Endothelial cell of umbilical vein (primary cell): Measurements from ENCODE around the gene ZDHHC14. TPM values are rescaled to one million over a fixed set of nuclear protein-coding genes. Genes with fewer than 3 reads are reported as not detected.

Experiments used
- BruUV-seq: library from RNA; stranded (reverse); fragments of 400-500 nt; replicated peaks from 2 replicates; lab custom pipeline; 2021; lab: Mats Ljungman, UMichigan
- CTCF ChIA-PET: fragments of 300-600, 350-600 bp; sonication (Branson Sonifier 250); formaldehyde crosslinking; loops from one replicate; lab custom pipeline; 2021; ENCODE audit warnings: antibody characterized with exemption, inconsistent platforms; lab: Charles Lee
- POLR2A ChIA-PET: fragments of 300-600, 350-600 bp; sonication (Branson Sonifier 250); formaldehyde crosslinking; loops from one replicate; lab custom pipeline; 2021; ENCODE audit warnings: antibody characterized with exemption, inconsistent platforms; lab: Charles Lee
- DNase-seq: peaks from one replicate; pipeline ENCODE4 v3.0.0-alpha.2; 2011; ENCODE audit warnings: low read depth, low spot score
- FAIRE-seq: peaks from 2 replicates; lab custom pipeline; 2011; peaks lifted over from hg19 to GRCh38; lab: Jason Lieb, UNC
- H2AFZ ChIP-seq: 2 replicates; pipeline ENCODE4 v1.6.0; 2012; ENCODE audit warnings: low read depth, low read length, control low read depth, inconsistent platforms
- H3K27ac ChIP-seq: 2 replicates; pipeline ENCODE4 v1.5.1; 2011; ENCODE audit warnings: low read depth, mild to moderate bottlenecking, control low read depth, low read length, moderate library complexity; ENCODE audit not compliant: insufficient read depth
- H3K27me3 ChIP-seq, 2 experiments: 2 replicates each; pipeline versions ENCODE4 v1.6.0 to v1.6.1; 2011; ENCODE audit warnings: low read length in 2 of 2, mixed read lengths in 1 of 2; ENCODE audit not compliant: control insufficient read depth in 2 of 2, insufficient read depth in 2 of 2
- H3K36me3 ChIP-seq, 2 experiments: 2 replicates in 1 of 2; 3 replicates in 1 of 2; pipeline ENCODE4 v1.5.1; 2011; ENCODE audit warnings: low read length in 2 of 2, mild to moderate bottlenecking in 1 of 2, moderate library complexity in 1 of 2; ENCODE audit not compliant: control insufficient read depth in 2 of 2, insufficient read depth in 2 of 2; ENCODE audit errors: extremely low read depth in 1 of 2
- H3K4me1 ChIP-seq: 3 replicates; pipeline ENCODE4 v1.5.1; 2011; ENCODE audit warnings: mild to moderate bottlenecking, low read length; ENCODE audit not compliant: control insufficient read depth, insufficient read depth; ENCODE audit errors: extremely low read depth
- H3K4me2 ChIP-seq: 2 replicates; pipeline ENCODE4 v1.6.1; 2011; ENCODE audit warnings: low read length, control low read depth, mixed read lengths; ENCODE audit not compliant: insufficient read depth
- H3K4me3 ChIP-seq, 3 experiments: fragments of 200-600 bp in 1 of 3; sonication (generic), shearing (Covaris generic) in 1 of 3; replicated peaks in 1 of 3; 2 replicates each; pipeline ENCODE4 v1.5.1; 2011 to 2016; ENCODE audit warnings: control low read depth in 3 of 3, low read length in 3 of 3, mild to moderate bottlenecking in 2 of 3, inconsistent platforms in 1 of 3, low read depth in 1 of 3, moderate library complexity in 1 of 3; ENCODE audit not compliant: insufficient read depth in 1 of 3
- H3K79me2 ChIP-seq: 2 replicates; pipeline ENCODE4 v1.6.0; 2012; ENCODE audit warnings: low read length, inconsistent platforms; ENCODE audit not compliant: control insufficient read depth, insufficient read depth
- H3K9ac ChIP-seq: replicated peaks from 2 replicates; pipeline ENCODE3; 2011; ENCODE audit warnings: low read length, control low read depth; ENCODE audit not compliant: insufficient read depth; ENCODE audit errors: extremely low read depth
- H3K9me1 ChIP-seq: replicated peaks from 3 replicates; pipeline ENCODE4 v1.6.0; 2011; ENCODE audit warnings: mild to moderate bottlenecking, low read length; ENCODE audit not compliant: control insufficient read depth, insufficient read depth; ENCODE audit errors: extremely low read depth
- H3K9me3 ChIP-seq: replicated peaks from 2 replicates; pipeline ENCODE4 v1.5.1; 2012; ENCODE audit warnings: low read length, inconsistent platforms; ENCODE audit not compliant: control insufficient read depth, insufficient read depth
- H4K20me1 ChIP-seq: replicated peaks from 2 replicates; pipeline ENCODE3; 2011; ENCODE audit warnings: mild to moderate bottlenecking, low read length; ENCODE audit not compliant: control insufficient read depth, insufficient read depth; ENCODE audit errors: extremely low read depth
- CTCF ChIP-seq, 2 donors: IDR thresholded peaks; 1 replicate in 1 of 2; 2 replicates in 1 of 2; pipeline ENCODE4 v1.5.1; 2011; ENCODE audit warnings: low read length in 2 of 2, mild to moderate bottlenecking in 2 of 2, moderate library complexity in 2 of 2, control low read depth in 1 of 2, inconsistent platforms in 1 of 2, low read depth in 1 of 2; ENCODE audit not compliant: insufficient read depth in 1 of 2; ENCODE audit errors: extremely low read depth in 1 of 2
- EZH2 ChIP-seq: IDR thresholded peaks from 2 replicates; pipeline ENCODE4 v1.6.1; 2012; ENCODE audit warnings: borderline replicate concordance, low read depth, mild to moderate bottlenecking, moderate library complexity, low read length, inconsistent platforms; ENCODE audit not compliant: severe bottlenecking
- FOS ChIP-seq: IDR thresholded peaks from 2 replicates; pipeline ENCODE4 v1.6.1; 2011; ENCODE audit warnings: mild to moderate bottlenecking, low read length, moderate library complexity, borderline replicate concordance; ENCODE audit not compliant: insufficient read depth
- GATA2 ChIP-seq: IDR thresholded peaks from 2 replicates; pipeline ENCODE4 v1.7.0; 2011; ENCODE audit warnings: low read depth, mild to moderate bottlenecking, moderate library complexity, mixed read lengths, low read length; ENCODE audit not compliant: insufficient read length, insufficient read depth
- JUN ChIP-seq: IDR thresholded peaks from 2 replicates; pipeline ENCODE4 v1.6.1; 2011; ENCODE audit warnings: borderline replicate concordance, low read depth; ENCODE audit not compliant: insufficient read length, insufficient read depth
- MAX ChIP-seq: IDR thresholded peaks from 2 replicates; pipeline ENCODE4 v1.6.1; 2011; ENCODE audit not compliant: insufficient read depth, insufficient read length
- MYC ChIP-seq: IDR thresholded peaks from one replicate; pipeline ENCODE4 v1.6.1; 2011; ENCODE audit warnings: mild to moderate bottlenecking, low read depth, low read length
- POLR2A ChIP-seq: IDR thresholded peaks from 2 replicates; pipeline ENCODE4 v1.6.1; 2012; ENCODE audit warnings: low read depth, mild to moderate bottlenecking, control low read depth, low read length
- POLR2AphosphoS5 ChIP-seq: IDR thresholded peaks from 2 replicates; pipeline ENCODE4 v1.6.1; 2012; ENCODE audit warnings: low read depth, mild to moderate bottlenecking, control low read depth, low read length, moderate library complexity; ENCODE audit not compliant: insufficient read depth
- dilution Hi-C: fragments of 300-500 bp; cut with MboI; formaldehyde crosslinking; loops from one replicate; pipeline ENCODE4 v1.15.0; 2019; ENCODE audit warnings: low sequenced_read_pairs; ENCODE audit not compliant: extremely low pct_ligation_motif_present
- intact Hi-C: fragments of 100-400 bp; cut with micrococcal nuclease; formaldehyde crosslinking; loops from one replicate; pipeline ENCODE4 v1.10.0; 2022
- polyA plus RNA-seq, 4 experiments: library from polyadenylated mRNA; depleted of rRNA in 3 of 4; stranded (reverse) in 3 of 4; unstranded in 1 of 4; fragments of >200 nt; gene quantifications; 2 replicates each; pipeline versions ENCODE4 v1.2.1 to v1.2.3, GENCODE V29; 2011 to 2012; ENCODE audit warnings: missing spikeins in 1 of 4
- total RNA-seq: library from RNA; stranded (reverse); gene quantifications from 2 replicates; pipeline ENCODE4 v1.2.3, GENCODE V29; 2021

ZDHHC14 gene
- total and polyA plus RNA-seq, 2 donors (not counting 3 experiments of a cell fraction or from before 2014, with no cell fraction given) = 23.0 to 25.6 TPM

- Histone ChIP-seq H3K27ac (no peak overlapping the region), H3K4me2 (no peak overlapping the region), H3K36me3 (no peaks in the 10 kb centered on the region), H3K9ac (no peak overlapping the region), H3K4me3 (no peak overlapping the region), H2AFZ (no peak overlapping the region), H3K4me1 (peaks cover 29% of the 10 kb centered on the region), H3K9me1 (no peaks in the 10 kb centered on the region), H3K9me3 (no peaks in the 10 kb centered on the region), H3K79me2 (no peaks in the 10 kb centered on the region), H3K27me3 (no peaks in the 10 kb centered on the region), H4K20me1 (no peaks in the 10 kb centered on the region)
- DNase-seq (no peak), FAIRE-seq (no peak)
- intact Hi-C loops (loop anchor here (5.0 kb wide), 1 partner anchor 250 kb away; no protein-coding TSS in a partner anchor), dilution Hi-C loops (no loop called here)
- no peak for TF ChIP-seq EZH2
- TF ChIP-seq JUN = no peak
- no peak for TF ChIP-seq MAX
- TF ChIP-seq CTCF (IDR thresholded peaks at IDR 0.05; ENCODE audit: extremely low read depth in 1 of 2, insufficient read depth in 1 of 2, low read depth in 1 of 2, low read length in 2 of 2) = no peak
- TF ChIP-seq MYC = no peak
- TF ChIP-seq POLR2AphosphoS5 = no peak
- TF ChIP-seq POLR2A = no peak
- no peak for TF ChIP-seq GATA2
- no peak for TF ChIP-seq FOS
- ChIA-PET POLR2A (no interaction called here), CTCF (interaction anchor here (0.9 kb wide), 1 partner anchor 173 kb away, joined by 3 read pairs; no protein-coding TSS in a partner anchor)
- BruUV-seq = no TSS peak
Measured at GRCh38 chr6:157512382-157512682, 131.3 kb downstream of the ZDHHC14 start.
